ENCODE results near the gene RASAL2.

GRCh38 chr1:178183796-178184195, 89.9 kb downstream of the RASAL2 start:
- TF ChIP-seq CTCF (conservative IDR thresholded peaks at IDR 0.05; ENCODE audit: low read length) (no peak), EZH2phosphoT487 (IDR thresholded peaks at IDR 0.05; ENCODE audit: borderline replicate concordance) (no peak)

Measured in Loucy (cell line).